GM23338 (cell line): ENCODE results near the gene BRSK2. TPM values are rescaled to one million over a fixed set of nuclear protein-coding genes. Genes with fewer than 3 reads are reported as not detected.

Source experiments
- ATAC-seq: fragments of 200-7000 bp; cut with Tn5 transposase; 3 replicates; pipeline ENCODE4 v1.9.1; 2020
- DNase-seq: peaks from one replicate; pipeline ENCODE4 v3.0.0-alpha.2; 2015; ENCODE audit warnings: low spot score
- H2AFZ ChIP-seq: fragments of 200-600 bp; sonication (generic); 2 replicates; pipeline ENCODE4 v1.8.0; 2016; ENCODE audit warnings: antibody characterized with exemption, mild to moderate bottlenecking, moderate library complexity
- H3F3A ChIP-seq: fragments of 200-600 bp; sonication (generic); replicated peaks from 2 replicates; pipeline ENCODE4 v1.8.0; 2017; ENCODE audit warnings: antibody characterized with exemption, mixed run types, low read depth
- H3K27ac ChIP-seq: fragments of 200-600 bp; sonication (generic); 2 replicates; pipeline ENCODE4 v1.6.1; 2016; ENCODE audit warnings: low read depth
- H3K27me3 ChIP-seq: fragments of 200-600 bp; sonication (generic); 2 replicates; pipeline ENCODE4 v1.8.0; 2016; ENCODE audit warnings: mild to moderate bottlenecking, mixed run types, moderate library complexity; ENCODE audit not compliant: insufficient read depth
- H3K36me3 ChIP-seq: fragments of 200-600 bp; sonication (generic); 2 replicates; pipeline ENCODE4 v1.8.0; 2016; ENCODE audit warnings: mild to moderate bottlenecking; ENCODE audit not compliant: insufficient read depth
- H3K4me1 ChIP-seq: fragments of 200-600 bp; sonication (generic); 2 replicates; pipeline ENCODE4 v1.8.0; 2016; ENCODE audit warnings: mild to moderate bottlenecking, moderate library complexity; ENCODE audit not compliant: insufficient read depth
- H3K4me2 ChIP-seq: fragments of 200-600 bp; sonication (generic); 2 replicates; pipeline ENCODE4 v1.7.1; 2017; ENCODE audit warnings: mixed run types
- H3K4me3 ChIP-seq: fragments of 200-600 bp; sonication (generic); 2 replicates; pipeline ENCODE4 v1.6.1; 2016; ENCODE audit warnings: mixed run types
- H3K79me2 ChIP-seq: fragments of 200-600 bp; sonication (generic); replicated peaks from 2 replicates; pipeline ENCODE4 v1.8.0; 2017; ENCODE audit warnings: mild to moderate bottlenecking; ENCODE audit not compliant: insufficient read depth
- H3K9me2 ChIP-seq: fragments of 200-600 bp; sonication (generic); 2 replicates; pipeline ENCODE4 v1.8.0; 2017; ENCODE audit not compliant: insufficient read depth
- H4K20me1 ChIP-seq: fragments of 200-600 bp; sonication (generic); replicated peaks from 2 replicates; pipeline ENCODE4 v1.8.0; 2017; ENCODE audit warnings: mild to moderate bottlenecking; ENCODE audit not compliant: insufficient read depth
- H3K27ac Mint-ChIP-seq: 2 replicates; pipeline ENCODE4 v1.8.0; 2020; ENCODE audit warnings: inconsistent platforms, mild to moderate bottlenecking, moderate library complexity, mixed read lengths
- H3K27me3 Mint-ChIP-seq: 3 replicates; pipeline ENCODE4 v1.8.0; 2022; ENCODE audit warnings: low read depth, mild to moderate bottlenecking, moderate library complexity, mixed read lengths, inconsistent platforms; ENCODE audit not compliant: insufficient read depth, poor library complexity
- H3K36me3 Mint-ChIP-seq: 3 replicates; pipeline ENCODE4 v1.8.0; 2021; ENCODE audit warnings: low read depth, mild to moderate bottlenecking, inconsistent platforms, moderate library complexity, mixed read lengths
- H3K4me1 Mint-ChIP-seq: 3 replicates; pipeline ENCODE4 v1.8.0; 2020; ENCODE audit warnings: mild to moderate bottlenecking, inconsistent platforms, mixed read lengths
- H3K4me3 Mint-ChIP-seq: 3 replicates; pipeline ENCODE4 v1.8.0; 2021; ENCODE audit warnings: moderate library complexity, mild to moderate bottlenecking, inconsistent platforms, mixed read lengths
- H3K9me3 Mint-ChIP-seq: 3 replicates; pipeline ENCODE4 v1.8.0; 2020; ENCODE audit warnings: moderate library complexity, mild to moderate bottlenecking, inconsistent platforms, mixed read lengths
- CREB1 ChIP-seq: fragments of 250-450 bp; sonication (Bioruptor Pico); IDR thresholded peaks from 2 replicates; pipeline ENCODE4 v1.5.0; 2020; ENCODE audit warnings: low read depth, mild to moderate bottlenecking, moderate library complexity
- EZH2 ChIP-seq: fragments of 200-600 bp; sonication (generic); IDR thresholded peaks from one replicate; pipeline ENCODE4 v1.8.0; 2017; ENCODE audit warnings: antibody characterized with exemption, mild to moderate bottlenecking, low read depth; ENCODE audit not compliant: unreplicated experiment
- EZH2phosphoT487 ChIP-seq: fragments of 200-600 bp; sonication (generic); IDR thresholded peaks from one replicate; pipeline ENCODE4 v1.8.1; 2018; ENCODE audit warnings: antibody characterized with exemption; ENCODE audit not compliant: unreplicated experiment
- JUNB ChIP-seq: IDR thresholded peaks from one replicate; pipeline ENCODE4 v1.6.1; 2016; ENCODE audit warnings: antibody characterized with exemption; ENCODE audit not compliant: unreplicated experiment
- NANOG ChIP-seq: IDR thresholded peaks from 2 replicates; pipeline ENCODE4 v1.6.1; 2016; ENCODE audit warnings: antibody characterized with exemption, borderline replicate concordance
- POLR2AphosphoS5 ChIP-seq: IDR thresholded peaks from 2 replicates; pipeline ENCODE4 v1.6.1; 2016; ENCODE audit warnings: antibody characterized with exemption, low read depth
- REST ChIP-seq: IDR thresholded peaks from one replicate; pipeline ENCODE4 v1.6.1; 2018; ENCODE audit warnings: antibody characterized with exemption; ENCODE audit not compliant: unreplicated experiment
- STAT1 ChIP-seq: IDR thresholded peaks from one replicate; pipeline ENCODE4 v1.6.1; 2016; ENCODE audit warnings: antibody characterized with exemption; ENCODE audit not compliant: unreplicated experiment
- ZNF114 ChIP-seq: fragments of 250-450 bp; sonication (Bioruptor Pico); IDR thresholded peaks from 2 replicates; pipeline ENCODE4 v1.5.0; 2020; ENCODE audit warnings: mild to moderate bottlenecking, moderate library complexity
- ZNF331 ChIP-seq: fragments of 250-450 bp; sonication (Bioruptor Pico); IDR thresholded peaks from 2 replicates; pipeline ENCODE4 v1.5.0; 2020; ENCODE audit warnings: low read depth, mild to moderate bottlenecking, moderate library complexity
- polyA plus RNA-seq: library from polyadenylated mRNA; unstranded; fragments of >200 nt; fragmentation: Nextera tagmentation; extraction: Ambion mirVana; gene quantifications from 2 replicates; pipeline ENCODE4 v1.2.1, GENCODE V29; 2016
- total RNA-seq: library from RNA; depleted of rRNA; stranded (reverse); fragments of >200 nt; shearing (Covaris generic); gene quantifications from 2 replicates; pipeline ENCODE4 v1.2.3, GENCODE V29; 2014
- TF ChIP-seq, protein P1 (sequence below), 2 experiments: fragments of 200-600 bp in 1 of 2; sonication (generic) in 1 of 2; conservative IDR thresholded peaks; 2 replicates each; pipeline versions ENCODE4 v1.5.1 to v1.6.1; 2016 to 2017; ENCODE audit warnings: antibody characterized with exemption in 2 of 2, low read depth in 2 of 2, mild to moderate bottlenecking in 2 of 2, moderate library complexity in 1 of 2
- TF ChIP-seq, protein P2 (sequence below): fragments of 250-450 bp; sonication (Bioruptor Pico); IDR thresholded peaks from 2 replicates; pipeline ENCODE4 v1.5.0; 2020; ENCODE audit warnings: mild to moderate bottlenecking, moderate library complexity

BRSK2 gene
- total and polyA plus RNA-seq, 2 experiments from 2014 or later, result 7.2 to 20.3 TPM

DNA sequence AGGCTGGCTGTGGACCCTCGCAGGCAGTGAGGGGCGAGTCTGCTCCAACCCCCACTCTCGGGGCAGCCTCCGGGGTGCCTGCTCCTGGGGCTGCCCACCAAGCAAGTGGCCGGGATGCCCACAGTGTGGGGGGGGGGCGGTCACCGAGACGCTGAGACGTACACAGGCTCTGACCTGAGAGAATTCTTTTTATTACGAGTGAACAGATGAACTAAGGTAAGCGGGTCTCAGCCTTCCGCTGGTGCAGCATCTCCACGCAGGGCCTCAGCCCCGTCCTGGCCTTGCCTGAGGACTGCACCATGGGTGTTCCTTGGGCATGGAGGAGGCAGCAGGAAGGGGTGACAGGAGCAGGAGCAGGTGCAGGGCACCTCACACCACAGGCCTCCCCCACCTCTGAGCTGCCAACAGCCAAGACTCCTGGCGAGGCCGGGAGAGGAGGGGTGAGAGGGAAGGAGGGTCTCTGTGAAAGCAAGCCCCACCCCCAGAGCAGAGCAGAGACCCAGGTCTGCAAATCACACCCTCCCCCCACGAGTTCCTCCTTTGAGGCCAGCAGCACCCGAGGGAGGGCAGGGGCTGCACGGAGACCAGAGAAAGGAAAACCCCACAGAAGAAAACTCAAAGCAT is 79.7 kb downstream of the BRSK2 start:
- no peaks in the 10 kb centered on the region for H3K36me3 Mint-ChIP-seq

More for the DNA sequence above, 79.7 kb downstream of the BRSK2 start:
- Histone ChIP-seq H3K4me3 (no peak overlapping the region), H3K4me2 (no peak overlapping the region), H3K27me3 (no peaks in the 10 kb centered on the region), H3K27ac (no peak overlapping the region), H2AFZ (no peak overlapping the region), H3K79me2 (no peaks in the 10 kb centered on the region), H3K36me3 (no peaks in the 10 kb centered on the region), H3F3A (no peaks in the 10 kb centered on the region), H4K20me1 (no peaks in the 10 kb centered on the region), H3K4me1 (no peaks in the 10 kb centered on the region), H3K9me2 (no peaks in the 10 kb centered on the region)
- H3K27me3 Mint-ChIP-seq, result peaks cover 5% of the 10 kb centered on the region
- no peaks in the 10 kb centered on the region for H3K9me3 Mint-ChIP-seq
- DNase-seq (no peak), ATAC-seq (no peak)
- H3K27ac Mint-ChIP-seq, result peak overlapping the region; percentile 70; the same call in 1 of the 2 replicates
- TF ChIP-seq, protein P1, sequence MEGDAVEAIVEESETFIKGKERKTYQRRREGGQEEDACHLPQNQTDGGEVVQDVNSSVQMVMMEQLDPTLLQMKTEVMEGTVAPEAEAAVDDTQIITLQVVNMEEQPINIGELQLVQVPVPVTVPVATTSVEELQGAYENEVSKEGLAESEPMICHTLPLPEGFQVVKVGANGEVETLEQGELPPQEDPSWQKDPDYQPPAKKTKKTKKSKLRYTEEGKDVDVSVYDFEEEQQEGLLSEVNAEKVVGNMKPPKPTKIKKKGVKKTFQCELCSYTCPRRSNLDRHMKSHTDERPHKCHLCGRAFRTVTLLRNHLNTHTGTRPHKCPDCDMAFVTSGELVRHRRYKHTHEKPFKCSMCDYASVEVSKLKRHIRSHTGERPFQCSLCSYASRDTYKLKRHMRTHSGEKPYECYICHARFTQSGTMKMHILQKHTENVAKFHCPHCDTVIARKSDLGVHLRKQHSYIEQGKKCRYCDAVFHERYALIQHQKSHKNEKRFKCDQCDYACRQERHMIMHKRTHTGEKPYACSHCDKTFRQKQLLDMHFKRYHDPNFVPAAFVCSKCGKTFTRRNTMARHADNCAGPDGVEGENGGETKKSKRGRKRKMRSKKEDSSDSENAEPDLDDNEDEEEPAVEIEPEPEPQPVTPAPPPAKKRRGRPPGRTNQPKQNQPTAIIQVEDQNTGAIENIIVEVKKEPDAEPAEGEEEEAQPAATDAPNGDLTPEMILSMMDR (conservative IDR thresholded peaks at IDR 0.05; ENCODE audit: low read depth in 2 of 2), result no peak
- TF ChIP-seq CREB1 (no peak), REST (no peak), NANOG (no peak), EZH2phosphoT487 (no peak), POLR2AphosphoS5 (no peak), STAT1 (no peak), ZNF331 (CRISPR knock-in tag) (no peak), ZNF114 (CRISPR knock-in tag) (no peak), EZH2 (no peak), JUNB (no peak)
- TF ChIP-seq, protein P2, sequence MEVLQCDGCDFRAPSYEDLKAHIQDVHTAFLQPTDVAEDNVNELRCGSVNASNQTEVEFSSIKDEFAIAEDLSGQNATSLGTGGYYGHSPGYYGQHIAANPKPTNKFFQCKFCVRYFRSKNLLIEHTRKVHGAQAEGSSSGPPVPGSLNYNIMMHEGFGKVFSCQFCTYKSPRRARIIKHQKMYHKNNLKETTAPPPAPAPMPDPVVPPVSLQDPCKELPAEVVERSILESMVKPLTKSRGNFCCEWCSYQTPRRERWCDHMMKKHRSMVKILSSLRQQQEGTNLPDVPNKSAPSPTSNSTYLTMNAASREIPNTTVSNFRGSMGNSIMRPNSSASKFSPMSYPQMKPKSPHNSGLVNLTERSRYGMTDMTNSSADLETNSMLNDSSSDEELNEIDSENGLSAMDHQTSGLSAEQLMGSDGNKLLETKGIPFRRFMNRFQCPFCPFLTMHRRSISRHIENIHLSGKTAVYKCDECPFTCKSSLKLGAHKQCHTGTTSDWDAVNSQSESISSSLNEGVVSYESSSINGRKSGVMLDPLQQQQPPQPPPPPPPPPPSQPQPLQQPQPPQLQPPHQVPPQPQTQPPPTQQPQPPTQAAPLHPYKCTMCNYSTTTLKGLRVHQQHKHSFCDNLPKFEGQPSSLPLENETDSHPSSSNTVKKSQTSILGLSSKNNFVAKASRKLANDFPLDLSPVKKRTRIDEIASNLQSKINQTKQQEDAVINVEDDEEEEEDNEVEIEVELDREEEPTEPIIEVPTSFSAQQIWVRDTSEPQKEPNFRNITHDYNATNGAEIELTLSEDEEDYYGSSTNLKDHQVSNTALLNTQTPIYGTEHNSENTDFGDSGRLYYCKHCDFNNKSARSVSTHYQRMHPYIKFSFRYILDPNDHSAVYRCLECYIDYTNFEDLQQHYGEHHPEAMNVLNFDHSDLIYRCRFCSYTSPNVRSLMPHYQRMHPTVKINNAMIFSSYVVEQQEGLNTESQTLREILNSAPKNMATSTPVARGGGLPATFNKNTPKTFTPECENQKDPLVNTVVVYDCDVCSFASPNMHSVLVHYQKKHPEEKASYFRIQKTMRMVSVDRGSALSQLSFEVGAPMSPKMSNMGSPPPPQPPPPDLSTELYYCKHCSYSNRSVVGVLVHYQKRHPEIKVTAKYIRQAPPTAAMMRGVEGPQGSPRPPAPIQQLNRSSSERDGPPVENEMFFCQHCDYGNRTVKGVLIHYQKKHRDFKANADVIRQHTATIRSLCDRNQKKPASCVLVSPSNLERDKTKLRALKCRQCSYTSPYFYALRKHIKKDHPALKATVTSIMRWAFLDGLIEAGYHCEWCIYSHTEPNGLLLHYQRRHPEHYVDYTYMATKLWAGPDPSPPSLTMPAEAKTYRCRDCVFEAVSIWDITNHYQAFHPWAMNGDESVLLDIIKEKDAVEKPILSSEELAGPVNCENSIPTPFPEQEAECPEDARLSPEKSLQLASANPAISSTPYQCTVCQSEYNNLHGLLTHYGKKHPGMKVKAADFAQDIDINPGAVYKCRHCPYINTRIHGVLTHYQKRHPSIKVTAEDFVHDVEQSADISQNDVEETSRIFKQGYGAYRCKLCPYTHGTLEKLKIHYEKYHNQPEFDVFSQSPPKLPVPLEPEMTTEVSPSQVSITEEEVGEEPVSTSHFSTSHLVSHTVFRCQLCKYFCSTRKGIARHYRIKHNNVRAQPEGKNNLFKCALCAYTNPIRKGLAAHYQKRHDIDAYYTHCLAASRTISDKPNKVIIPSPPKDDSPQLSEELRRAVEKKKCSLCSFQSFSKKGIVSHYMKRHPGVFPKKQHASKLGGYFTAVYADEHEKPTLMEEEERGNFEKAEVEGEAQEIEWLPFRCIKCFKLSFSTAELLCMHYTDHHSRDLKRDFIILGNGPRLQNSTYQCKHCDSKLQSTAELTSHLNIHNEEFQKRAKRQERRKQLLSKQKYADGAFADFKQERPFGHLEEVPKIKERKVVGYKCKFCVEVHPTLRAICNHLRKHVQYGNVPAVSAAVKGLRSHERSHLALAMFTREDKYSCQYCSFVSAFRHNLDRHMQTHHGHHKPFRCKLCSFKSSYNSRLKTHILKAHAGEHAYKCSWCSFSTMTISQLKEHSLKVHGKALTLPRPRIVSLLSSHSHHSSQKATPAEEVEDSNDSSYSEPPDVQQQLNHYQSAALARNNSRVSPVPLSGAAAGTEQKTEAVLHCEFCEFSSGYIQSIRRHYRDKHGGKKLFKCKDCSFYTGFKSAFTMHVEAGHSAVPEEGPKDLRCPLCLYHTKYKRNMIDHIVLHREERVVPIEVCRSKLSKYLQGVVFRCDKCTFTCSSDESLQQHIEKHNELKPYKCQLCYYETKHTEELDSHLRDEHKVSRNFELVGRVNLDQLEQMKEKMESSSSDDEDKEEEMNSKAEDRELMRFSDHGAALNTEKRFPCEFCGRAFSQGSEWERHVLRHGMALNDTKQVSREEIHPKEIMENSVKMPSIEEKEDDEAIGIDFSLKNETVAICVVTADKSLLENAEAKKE (CRISPR knock-in tag), result no peak
- no peaks in the 10 kb centered on the region; the same call in 2 of the 3 replicates for H3K4me1 Mint-ChIP-seq
- no peak overlapping the region for H3K4me3 Mint-ChIP-seq
